GM20431 (cell line): ENCODE measurements around the gene GAREM1.
"Not testable (repeated sequence)": the region's sequence is repeated elsewhere in the genome, so short reads cannot be mapped to it uniquely, and the experiment has no call there.

ENCODE experiments used
- in situ Hi-C: fragments of 300-500 bp; cut with MseI, MboI; formaldehyde crosslinking; loops from one replicate; pipeline ENCODE4 v1.15.0; 2020; ENCODE audit warnings: low sequenced_read_pairs; ENCODE audit not compliant: unreplicated experiment

Gene GAREM1

GRCh38 chr18:32373995-32374394, 96.7 kb downstream of the GAREM1 start:
- in situ Hi-C loops: no loop called here

- in situ Hi-C loops: no loop called here
Observed at GRCh38 chr18:32373505-32373904, 97.2 kb downstream of the GAREM1 start.

GRCh38 chr18:32372381-32373061, 98.2 kb downstream of the GAREM1 start:
- in situ Hi-C loops: no loop called here

DNA sequence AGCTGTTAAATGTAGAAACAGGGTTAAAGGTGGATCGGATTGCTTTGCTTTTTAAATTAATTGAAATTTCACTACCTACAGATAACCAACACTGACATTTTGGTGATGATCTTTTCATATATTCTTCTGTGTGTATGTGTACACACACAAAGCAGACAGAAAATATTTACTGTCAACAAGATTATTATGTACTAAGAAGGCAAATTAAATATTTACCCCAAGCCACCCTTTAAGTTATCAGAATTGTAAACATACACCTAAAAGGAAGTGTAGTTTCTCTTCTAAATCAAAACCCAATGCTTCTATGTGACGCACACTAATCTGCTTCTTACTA, 98.7 kb downstream of the GAREM1 start:
- in situ Hi-C loops: no loop called here

DNA sequence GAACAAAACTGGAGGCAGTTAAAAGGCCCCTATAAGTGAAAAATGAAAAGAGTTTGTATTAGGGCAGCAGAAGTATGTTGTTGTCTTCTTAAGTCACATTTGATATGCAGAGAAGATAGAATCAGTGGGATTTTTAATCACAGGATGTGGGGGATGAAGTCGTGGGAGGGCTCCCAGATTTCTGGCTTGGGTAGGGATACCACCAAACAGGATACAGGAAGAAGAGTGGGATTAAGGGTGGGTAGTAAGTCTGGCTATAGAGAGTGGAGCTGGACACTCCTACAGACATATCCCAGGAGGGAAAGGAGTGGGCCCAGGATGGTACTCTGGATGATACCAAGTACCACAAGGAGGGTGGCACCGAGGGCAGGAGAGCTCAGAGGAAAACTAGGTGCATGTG, 99.3 kb downstream of the GAREM1 start:
- in situ Hi-C loops: no loop called here

DNA sequence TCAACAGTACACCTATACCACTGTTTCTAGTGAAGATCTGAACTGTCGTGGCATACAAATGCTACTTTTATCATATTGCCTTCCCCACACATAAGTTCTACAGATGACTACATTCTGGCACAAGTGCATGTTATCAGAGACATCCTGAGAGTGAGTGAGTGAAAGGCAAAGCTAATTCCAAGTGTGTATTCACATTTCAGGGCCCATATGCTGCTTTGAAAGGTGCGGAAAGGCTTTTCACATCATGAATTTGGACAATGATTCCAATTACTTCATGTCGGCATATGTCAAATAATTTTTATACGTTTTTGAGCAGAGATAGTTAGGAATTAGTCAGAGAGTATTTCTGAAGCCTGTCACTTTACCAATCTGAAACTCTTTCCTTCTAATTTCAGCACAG, 101.7 kb downstream of the GAREM1 start:
- in situ Hi-C loops: no loop called here

GRCh38 chr18:32368170-32368569, 102.5 kb downstream of the GAREM1 start:
- in situ Hi-C loops: no loop called here

DNA sequence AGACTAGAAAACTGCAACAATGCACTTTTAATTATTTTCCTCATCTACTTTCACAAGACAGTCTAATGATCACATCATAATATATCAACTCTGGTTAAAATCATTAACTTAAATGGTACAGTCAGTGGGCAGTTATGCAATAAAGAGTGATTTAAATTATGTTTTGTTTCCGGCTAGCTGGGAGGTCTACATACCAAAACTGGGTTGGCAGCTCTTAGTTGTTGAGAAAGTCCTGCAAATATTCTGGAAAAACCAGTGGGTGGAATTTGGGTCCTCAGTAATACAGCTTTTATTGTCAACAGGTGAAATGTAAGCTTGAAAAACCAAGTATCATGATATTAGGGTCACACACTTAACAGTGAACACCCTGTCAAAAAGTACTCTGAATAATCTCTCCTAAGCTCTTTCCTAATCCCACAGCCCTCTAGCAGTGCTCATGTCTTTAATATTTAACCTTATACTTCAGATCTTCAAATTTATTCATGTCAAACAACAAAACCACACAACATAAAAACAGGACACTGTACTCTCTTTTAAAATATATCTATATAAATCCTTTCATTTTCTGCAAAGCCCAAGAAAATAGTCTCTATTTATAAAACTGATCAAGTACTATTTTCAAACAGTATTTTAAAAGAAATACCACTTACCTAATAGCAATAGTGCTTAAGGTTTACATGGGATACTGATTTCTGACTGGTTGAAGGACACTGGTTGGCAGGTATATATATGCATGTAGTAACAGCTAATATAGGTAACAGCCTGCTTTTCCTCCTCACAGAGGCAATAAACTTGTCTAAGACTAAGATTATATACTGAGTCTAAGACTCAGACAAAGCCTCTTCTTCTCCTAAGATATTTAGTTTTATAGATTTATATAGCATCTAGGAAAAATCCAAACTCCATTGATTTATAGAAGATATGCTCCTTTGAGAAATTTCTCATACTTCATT, 103.8 kb downstream of the GAREM1 start:
- in situ Hi-C loops: no loop called here

- in situ Hi-C loops: no loop called here
Observed at GRCh38 chr18:32362484-32362883, 108.2 kb downstream of the GAREM1 start.

- in situ Hi-C loops: no loop called here
Observed at GRCh38 chr18:32360682-32361345, 109.9 kb downstream of the GAREM1 start.

DNA sequence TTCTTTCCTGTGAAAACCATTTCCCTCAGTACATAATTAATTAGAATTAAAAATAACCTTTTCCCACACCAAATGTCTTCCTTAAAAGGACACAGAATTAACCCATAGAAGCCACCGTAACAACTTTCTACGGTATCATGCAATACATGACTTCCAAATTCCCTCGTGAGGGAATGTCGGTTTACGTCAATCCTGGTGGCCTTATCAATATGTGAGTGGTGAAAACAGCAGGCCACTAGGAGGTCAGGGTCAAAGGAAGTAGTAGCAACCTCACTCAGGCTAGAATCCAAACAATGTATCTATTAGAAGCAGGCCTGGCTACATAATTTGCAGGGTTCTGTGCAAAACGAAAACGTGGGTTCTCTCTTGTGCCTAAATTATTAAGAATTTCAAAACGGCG, 112.2 kb downstream of the GAREM1 start:
- in situ Hi-C loops: no loop called here

DNA sequence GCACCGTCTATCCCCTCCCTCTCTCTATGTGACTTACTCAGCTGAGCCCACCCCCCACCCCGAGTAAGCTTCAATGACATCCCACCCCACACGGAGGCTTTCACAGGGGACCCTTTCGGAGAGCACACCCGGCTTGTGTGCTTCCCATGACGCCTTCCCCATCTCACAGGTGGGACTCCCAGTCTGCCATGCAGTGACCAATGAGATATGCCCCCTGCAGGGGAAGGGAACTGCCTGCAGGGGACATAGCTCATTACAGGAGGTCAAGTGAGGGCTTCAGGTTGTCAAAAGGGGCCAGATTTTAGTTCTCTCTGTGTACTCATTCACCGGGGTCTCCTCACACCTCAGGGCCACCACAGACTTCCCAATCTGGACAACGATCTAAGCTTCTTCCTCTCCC, 112.6 kb downstream of the GAREM1 start:
- in situ Hi-C loops: no loop called here

GRCh38 chr18:32355896-32356295, 114.8 kb downstream of the GAREM1 start:
- in situ Hi-C loops: no loop called here

GRCh38 chr18:32354518-32354917, 116.2 kb downstream of the GAREM1 start:
- in situ Hi-C loops: no loop called here

- in situ Hi-C loops: no loop called here
Observed at GRCh38 chr18:32353257-32353656, 117.4 kb downstream of the GAREM1 start.

DNA sequence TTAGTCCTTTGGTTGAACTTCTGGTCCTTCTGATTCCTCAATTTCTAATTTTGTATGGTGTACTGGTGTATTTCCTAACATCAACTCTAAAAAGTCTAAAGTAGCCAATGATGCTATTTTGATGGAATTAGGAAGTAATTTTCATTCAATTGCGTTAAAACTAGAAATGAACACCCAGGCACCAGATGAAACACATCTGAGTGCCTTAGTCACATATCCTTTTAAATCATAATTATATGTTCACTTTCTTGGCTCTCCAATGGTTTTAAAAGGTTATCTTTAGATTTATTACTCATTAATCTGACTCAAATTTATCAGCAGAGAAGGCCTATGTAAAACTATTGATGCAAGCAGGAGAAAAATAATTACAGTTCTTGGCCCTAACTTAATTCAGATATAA, 119.7 kb downstream of the GAREM1 start:
- in situ Hi-C loops: no loop called here

DNA sequence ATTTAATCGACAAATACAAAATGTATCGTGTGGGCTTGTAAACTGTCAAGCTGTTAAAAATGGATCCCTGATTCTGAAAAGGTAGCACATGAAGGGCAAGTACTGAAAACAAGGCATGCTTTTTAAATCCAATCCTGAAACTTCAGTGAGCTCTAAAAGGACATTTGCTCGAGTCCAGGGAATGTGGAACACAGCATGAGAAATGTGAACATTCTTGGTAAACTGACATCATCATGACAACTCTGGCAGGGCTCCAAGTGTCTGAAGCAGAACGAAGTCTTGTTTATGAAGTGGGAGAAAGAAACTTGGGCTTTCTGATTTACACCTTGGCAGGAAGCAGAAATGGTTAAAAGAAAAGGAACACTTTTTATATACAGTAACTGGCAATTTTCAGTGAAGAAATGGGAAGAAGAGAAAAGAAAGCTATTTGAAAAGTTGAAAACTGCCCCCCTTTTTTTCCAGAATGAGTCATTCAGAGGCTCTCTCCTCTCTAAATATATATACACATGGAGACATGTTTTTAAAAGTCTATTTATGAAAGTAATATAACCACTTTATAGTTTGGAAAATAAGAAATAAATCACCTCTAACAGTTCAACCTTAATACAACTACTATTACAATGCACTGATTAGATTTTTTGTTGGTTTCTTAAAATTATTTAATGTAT, 120.8 kb downstream of the GAREM1 start:
- in situ Hi-C loops: no loop called here

- in situ Hi-C loops: no loop called here
Observed at GRCh38 chr18:32346671-32347070, 124.0 kb downstream of the GAREM1 start.

DNA sequence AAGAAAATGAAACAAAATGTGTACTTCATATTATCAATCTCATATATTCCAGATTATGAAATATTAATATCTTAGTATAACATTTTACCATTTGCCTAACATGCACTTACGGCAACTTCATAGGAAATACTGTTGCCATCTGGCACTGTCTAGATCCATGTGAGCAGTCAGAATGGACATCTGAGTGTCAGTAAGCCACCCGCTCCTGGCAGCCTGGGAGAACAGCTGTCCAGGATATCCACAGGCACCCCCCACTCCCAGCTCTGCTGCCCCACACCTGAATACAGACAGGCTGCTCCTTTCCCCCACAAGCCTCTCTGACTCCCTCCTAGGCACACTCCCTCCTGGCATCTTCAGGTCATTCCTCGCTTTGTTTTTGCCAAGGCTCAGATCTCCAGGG, 127.0 kb downstream of the GAREM1 start:
- in situ Hi-C loops: no loop called here

DNA sequence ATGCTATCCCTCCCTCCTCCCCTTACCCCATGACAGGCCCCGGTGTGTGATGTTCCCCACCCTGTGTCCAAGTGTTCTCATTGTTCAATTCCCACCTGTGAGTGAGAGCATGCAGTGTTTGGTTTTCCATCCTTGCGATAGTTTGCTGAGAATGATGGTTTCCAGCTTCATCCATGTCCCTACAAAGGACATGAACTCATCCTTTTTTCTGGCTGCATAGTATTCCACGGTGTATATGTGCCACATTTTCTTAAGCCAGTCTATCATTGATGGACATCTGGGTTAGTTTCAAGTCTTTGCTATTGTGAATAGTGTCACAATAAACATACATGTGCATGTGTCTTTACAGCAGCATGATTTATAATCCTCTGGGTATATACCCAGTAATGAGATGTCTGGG, 129.6 kb downstream of the GAREM1 start:
- in situ Hi-C loops: not testable (repeated sequence)

DNA sequence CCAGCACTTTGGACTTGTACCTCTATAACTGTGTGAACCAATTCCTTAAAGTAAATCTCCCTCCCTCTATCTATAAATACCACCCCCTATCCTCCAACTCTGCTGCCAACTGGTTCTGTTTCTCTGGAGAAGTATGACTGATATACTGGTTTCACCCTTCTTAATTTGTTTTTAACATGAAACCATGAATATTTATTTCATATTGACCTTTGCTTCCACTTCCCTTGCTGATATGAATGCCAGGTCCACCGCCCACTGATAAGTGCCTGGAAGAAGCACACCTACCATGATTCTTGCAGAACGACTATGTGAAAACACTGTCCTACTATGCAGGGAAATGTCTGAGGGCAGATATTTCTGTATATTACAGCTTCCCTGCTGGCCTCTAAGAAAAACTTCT, 131.6 kb downstream of the GAREM1 start:
- in situ Hi-C loops: no loop called here
